NCI-H1105 (cell line): ENCODE measurements around the gene OVCA2.
"Not testable (repeated sequence)": the region's sequence is repeated elsewhere in the genome, so short reads cannot be mapped to it uniquely, and the experiment has no call there.

Experiments used
- DNase-seq: peaks from one replicate; lab custom pipeline; 2025; lab: John Stamatoyannopoulos, UW

Gene OVCA2

GRCh38 chr17:2041561-2042389 is at the start of gene OVCA2:
OVCA2 (plus strand) TSS chr17:2042022; CDS start chr17:2042048, 26 bp downstream.
- DNase-seq, result peak; percentile 87

- no peak for DNase-seq
These were observed 49.3 kb upstream of the OVCA2 start for GRCh38 chr17:1992541-1992940.

GRCh38 chr17:1994707-1995106 is 47.1 kb upstream of the OVCA2 start:
- DNase-seq, result no peak

- no peak for DNase-seq
These were observed 46.4 kb upstream of the OVCA2 start for GRCh38 chr17:1995321-1995892.

GRCh38 chr17:1995907-1996799 is 45.7 kb upstream of the OVCA2 start:
- no peak for DNase-seq

- no peak for DNase-seq
These were observed 45.0 kb upstream of the OVCA2 start for GRCh38 chr17:1996800-1997288.

GRCh38 chr17:1997289-1997926 is 44.4 kb upstream of the OVCA2 start:
- no peak for DNase-seq

GRCh38 chr17:1997927-1998742 is 43.7 kb upstream of the OVCA2 start:
- no peak for DNase-seq

- DNase-seq, result no peak
These were observed 42.1 kb upstream of the OVCA2 start for GRCh38 chr17:1999557-2000251.

GRCh38 chr17:2002767-2003329 is 39.0 kb upstream of the OVCA2 start:
- no peak for DNase-seq

GRCh38 chr17:2003525-2003924 is 38.3 kb upstream of the OVCA2 start:
- DNase-seq, result no peak

- DNase-seq, result no peak
These were observed 37.3 kb upstream of the OVCA2 start for GRCh38 chr17:2004435-2004952.

GRCh38 chr17:2008332-2009126 is 33.3 kb upstream of the OVCA2 start:
- no peak for DNase-seq

GRCh38 chr17:2009737-2010136 is 32.1 kb upstream of the OVCA2 start:
- no peak for DNase-seq

GRCh38 chr17:2011411-2012371 is 30.1 kb upstream of the OVCA2 start:
- peak; percentile 3 for DNase-seq

GRCh38 chr17:2012499-2012898 is 29.3 kb upstream of the OVCA2 start:
- DNase-seq, result no peak

- DNase-seq, result not testable (repeated sequence)
These were observed 28.4 kb upstream of the OVCA2 start for GRCh38 chr17:2013220-2013993.
